GM21619 (cell line): ENCODE data around the gene LRFN2.

Experiments
- ATAC-seq: cut with Tn5 transposase; IDR thresholded peaks from one replicate; pipeline ENCODE4 v1.9.1; 2021; ENCODE audit not compliant: unreplicated experiment

Gene LRFN2

DNA sequence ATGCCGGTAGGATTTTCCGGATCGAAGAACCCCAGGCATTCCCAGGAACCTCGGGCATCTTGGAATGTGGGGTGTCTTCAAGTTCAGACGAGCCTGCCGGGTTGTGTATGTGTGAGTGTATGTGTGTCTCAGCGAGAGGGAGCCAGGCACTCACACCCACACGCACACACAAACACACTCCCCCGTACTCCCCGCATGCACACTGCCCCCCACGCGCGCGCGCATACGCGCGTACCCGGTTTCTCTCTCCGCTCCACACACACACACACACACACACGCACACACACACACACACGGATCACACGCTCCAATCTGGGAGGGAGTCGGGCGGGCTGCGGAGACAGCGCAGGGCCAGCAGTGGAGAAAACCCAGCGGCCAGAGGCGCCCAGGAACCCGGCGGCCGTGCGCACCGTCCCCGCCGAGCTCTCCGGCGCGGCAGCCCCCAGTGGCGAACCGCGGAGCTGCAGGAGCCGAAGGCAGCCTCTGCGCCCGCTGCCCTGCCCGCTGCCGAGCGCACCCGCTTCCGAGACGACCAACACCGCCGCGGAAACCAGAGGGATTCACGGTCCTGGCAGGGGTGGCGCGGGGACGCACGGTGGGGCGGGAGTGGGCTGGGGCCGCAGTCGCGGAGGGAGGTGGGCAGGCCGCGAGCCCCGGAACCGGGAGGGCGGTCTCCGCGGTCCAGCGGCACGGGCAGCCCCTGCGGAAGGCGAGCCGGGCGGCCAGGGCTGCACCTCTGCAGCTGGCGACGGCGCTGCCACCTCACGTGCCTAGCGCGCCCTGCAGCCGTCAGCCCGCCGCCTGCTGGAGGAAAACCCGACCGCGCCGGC lies at the start of gene LRFN2:
LRFN2 (minus strand) TSS at position 125 of the 830 bp plus-strand sequence.
- ATAC-seq = no peak

DNA sequence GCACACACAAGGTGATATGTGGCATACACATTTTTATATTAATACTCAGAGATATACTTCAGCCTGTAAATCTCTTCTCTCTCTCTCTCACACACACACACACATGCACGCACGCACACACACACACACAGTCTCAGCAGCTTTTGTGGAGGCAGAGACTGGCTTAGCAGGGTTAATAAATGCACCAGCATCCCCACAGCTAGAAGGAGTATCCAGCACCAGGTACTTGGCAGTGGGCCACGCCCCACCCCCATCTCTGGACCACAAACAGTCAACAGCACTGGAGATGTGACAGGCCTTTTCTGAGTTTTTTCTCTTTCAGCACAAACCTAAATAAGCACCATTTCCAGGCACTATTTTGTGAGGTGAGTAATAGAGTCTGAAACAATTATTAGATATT lies 47.3 kb upstream of the LRFN2 start:
- no peak for ATAC-seq

GRCh38 chr6:40631744-40632143 lies 44.6 kb upstream of the LRFN2 start:
- ATAC-seq = no peak

DNA sequence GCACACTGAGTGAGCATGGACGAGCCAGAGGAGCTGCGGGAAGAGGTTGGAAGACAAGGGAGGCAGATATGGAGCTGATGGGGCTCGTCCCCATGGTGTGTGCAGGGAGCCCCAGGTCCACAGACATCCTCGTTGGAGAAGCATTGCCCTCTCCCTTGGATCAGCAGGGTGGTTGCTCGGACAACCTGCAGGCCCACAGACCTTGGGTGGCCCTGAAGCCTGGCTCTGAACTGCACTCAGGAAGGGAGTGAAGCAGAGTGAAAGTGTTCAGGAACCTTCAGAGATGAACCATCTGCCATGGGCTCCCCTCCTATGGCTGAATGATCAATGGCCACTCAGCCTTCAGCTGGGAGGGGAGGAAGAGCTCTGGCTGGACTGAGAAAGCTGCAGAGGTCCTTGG lies 43.3 kb upstream of the LRFN2 start:
- no peak for ATAC-seq

DNA sequence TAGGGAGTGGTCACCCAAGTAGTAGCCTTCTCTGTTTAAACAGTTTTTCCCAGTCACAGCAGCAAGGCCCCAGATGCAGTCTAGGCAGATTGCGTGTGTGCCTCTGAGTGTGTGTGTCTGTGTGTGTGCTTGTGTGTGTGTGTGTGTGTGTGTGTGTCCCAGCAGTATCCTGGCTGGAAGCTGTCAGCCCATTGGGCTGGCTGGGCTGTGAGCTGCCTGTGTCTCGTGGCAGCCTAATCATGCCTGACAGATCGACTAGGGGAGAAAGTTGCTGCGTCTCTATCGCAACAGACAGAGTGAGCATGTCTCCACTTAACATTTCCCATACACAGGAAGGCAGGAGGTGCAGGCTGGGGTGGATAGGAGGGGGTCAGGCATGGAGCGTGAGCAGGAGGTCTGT lies 42.9 kb upstream of the LRFN2 start:
- ATAC-seq = no peak

DNA sequence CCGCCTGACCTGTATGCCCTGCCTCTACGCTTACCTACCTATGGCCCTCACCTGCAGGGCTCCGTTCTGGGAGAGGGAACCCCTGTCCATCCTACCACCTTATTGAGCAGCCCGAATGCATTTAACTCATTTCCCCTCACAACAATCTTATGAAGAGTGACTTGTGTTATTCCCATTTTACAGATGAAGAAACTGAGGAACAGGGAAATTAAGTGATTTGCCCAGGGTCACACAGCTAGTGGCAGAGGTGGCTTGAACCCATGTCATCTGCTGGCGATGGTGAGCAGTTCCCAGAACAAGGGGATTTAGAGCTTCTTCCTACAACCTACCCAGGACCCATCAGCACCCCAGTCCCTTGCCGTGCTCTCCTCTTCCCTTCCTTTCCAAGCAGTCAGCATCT lies 42.3 kb upstream of the LRFN2 start:
- no peak for ATAC-seq

GRCh38 chr6:40627316-40627715 lies 40.2 kb upstream of the LRFN2 start:
- ATAC-seq = no peak

- no peak for ATAC-seq
Observed at GRCh38 chr6:40626886-40627285, 39.7 kb upstream of the LRFN2 start.

DNA sequence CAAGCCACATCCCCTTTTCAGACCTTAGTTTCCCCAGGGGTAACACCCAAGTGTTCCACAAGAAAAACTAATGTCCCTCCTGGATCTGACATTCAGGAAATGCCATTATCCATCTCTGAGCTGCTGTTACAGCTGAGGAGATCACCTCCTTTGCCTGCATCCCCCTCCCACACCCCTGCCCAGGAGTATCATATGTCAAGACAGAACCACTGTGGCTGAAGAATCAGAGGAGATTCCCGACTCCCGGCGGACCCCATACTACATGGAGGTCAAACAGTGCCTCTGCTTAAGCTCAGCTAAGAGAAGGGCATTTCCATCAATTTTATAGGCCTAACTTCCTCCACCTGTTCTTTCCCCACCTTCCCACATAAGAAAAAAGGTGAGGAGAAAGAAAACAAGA lies 36.8 kb upstream of the LRFN2 start:
- ATAC-seq = no peak

DNA sequence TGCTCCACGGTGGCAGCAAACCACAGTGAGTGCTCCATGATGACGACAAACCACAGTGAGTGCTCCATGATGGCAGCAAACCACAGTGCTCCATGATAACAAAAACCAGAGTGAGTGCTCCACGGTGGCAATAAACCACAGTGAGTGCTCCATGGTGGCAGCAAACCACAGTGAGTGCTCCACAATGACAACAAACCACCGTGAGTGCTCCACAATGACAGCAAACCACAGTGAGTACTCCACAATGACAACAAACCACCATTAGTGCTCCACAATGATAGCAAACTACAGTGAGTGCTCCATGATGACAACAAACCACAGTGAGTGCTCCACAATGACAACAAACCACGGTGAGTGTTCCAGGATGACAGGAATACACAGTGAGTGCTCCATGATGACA lies 36.0 kb upstream of the LRFN2 start:
- ATAC-seq = no peak

- no peak for ATAC-seq
Observed at GRCh38 chr6:40620574-40621240, 33.5 kb upstream of the LRFN2 start.

- no peak for ATAC-seq
Observed at GRCh38 chr6:40614671-40615070, 27.5 kb upstream of the LRFN2 start.

DNA sequence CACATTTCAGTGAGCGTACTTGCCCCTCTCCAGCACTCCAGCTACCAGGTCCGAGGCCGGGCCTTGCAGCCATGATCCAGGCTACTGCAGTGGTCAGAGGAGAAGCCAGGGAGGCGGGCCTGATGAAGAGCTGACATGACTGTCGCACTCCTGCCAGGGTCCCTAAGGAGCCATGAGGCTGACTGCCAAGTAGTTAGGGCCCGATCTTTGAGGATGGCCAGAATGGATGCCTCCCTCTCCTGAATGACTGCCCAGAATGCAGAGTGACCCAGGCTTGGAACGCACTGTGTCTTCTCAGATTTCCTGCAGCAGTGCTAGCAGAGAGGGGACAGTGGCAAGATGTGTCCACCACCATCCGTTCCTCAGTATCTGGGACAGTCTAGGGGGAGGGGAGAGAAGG lies 24.7 kb upstream of the LRFN2 start:
- no peak for ATAC-seq

DNA sequence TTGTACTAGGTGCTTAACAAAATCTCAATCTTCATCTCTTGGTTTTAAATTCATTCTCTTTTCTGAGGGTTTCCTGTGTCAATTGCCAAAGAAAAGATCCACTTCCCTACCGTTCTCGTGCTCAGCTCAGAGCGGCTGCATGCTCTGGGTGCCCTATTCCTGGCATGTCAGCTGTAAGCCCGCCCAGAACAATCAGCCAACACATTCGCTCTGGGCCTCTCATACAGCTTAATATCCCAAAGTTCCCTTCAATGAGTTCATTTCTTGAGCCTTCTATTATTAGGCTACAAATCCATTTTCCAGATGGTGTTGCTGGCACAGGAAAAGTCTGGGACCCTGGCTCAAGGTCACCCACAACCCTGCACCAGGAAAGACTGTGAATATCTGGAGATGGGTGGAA lies 24.3 kb upstream of the LRFN2 start:
- ATAC-seq = no peak

GRCh38 chr6:40610229-40610628 lies 23.1 kb upstream of the LRFN2 start:
- ATAC-seq = no peak

DNA sequence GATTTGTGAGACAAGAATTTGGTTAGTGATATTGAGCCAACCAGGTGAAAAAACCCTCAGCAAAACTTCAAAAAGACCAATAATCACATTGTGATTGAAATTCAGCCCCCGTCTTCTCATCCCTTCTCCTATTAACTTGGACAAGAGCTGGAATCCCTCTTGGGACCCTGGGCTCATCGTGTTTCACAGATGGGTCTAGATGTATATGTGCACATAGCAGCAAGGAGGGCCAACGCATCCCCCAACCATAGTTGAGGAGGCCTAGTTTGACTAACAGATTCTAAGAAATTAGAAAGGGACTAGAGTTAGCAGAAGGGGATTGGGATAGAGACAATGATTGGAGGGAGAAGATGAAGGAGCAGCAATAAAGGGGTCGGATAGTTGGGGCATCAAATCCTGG lies 19.8 kb upstream of the LRFN2 start:
- ATAC-seq = no peak

DNA sequence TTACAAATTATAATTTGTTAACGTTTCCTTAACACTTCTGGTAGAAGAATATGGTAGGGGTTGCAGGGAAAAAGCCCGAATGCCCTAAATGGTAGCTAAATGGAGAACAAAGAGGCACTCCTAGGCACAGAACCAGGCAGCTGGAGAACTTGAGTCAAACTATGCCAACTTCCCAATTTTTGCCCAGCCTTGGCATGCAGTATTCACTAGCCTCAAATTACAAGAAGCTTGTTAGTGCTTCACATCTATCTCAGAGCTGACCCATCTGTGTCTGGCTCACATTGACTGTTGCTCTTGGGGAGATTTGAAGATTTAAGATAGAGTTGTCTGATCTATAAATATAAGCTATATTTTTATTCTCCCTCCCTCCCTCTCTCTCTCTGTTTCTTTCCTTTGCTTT lies 19.4 kb upstream of the LRFN2 start:
- ATAC-seq = no peak

DNA sequence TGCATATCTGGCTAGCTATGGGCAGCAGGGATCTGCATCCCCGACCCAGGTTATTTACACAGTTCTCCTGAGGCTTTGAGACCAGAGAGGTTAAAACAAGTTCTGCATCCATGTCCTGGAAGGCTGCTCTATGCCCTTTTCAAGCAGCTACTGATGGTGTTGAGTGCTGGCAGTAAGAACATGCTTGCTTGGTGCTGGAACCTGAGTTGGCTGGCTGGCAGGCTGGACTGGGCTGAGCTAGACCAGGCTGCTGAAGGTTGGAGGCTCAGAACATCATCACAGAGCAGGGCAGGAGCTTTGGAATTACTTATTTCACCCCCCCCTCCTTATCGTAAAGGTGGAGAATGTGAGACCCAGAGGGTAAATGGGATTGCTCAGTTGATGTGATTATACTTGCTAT lies 16.9 kb upstream of the LRFN2 start:
- no peak for ATAC-seq

DNA sequence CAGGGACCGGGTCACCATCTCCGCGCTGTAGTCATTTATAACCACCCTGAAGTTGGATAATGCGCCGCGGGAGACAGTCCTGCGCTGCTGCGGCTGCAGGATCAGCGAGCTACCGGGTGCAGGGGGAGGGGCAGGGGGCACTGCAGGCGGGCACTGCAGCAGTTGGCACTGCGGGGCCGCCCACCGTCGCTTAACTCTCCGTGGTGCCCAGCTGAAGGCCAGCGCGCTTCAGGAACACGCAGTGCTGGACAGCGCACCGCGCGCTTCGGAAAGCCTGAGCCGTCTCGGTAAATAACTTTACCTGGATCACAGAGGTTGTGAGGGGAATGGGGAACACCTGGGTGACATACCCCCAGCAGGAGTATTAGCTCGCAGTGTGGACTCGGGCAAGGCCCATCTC lies 12.4 kb upstream of the LRFN2 start:
- no peak for ATAC-seq

DNA sequence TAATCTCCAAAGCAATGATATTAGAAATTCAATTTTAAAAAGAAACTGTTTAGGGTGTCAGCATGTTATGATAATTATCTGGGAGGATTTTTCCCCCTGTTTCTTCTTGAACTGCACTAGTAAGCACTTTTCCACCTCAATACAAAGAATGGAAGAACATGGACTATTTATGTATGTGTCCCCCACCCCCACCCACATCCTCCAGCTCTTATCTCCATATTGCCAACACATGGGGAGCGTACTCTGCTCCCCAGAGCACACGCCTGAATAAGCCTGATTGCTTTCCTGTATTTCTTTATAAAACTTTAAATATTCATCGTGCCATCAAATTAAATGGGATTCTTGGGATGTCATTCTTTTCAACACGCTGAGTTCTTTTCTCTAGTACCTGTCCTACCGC lies 11.4 kb upstream of the LRFN2 start:
- no peak for ATAC-seq

DNA sequence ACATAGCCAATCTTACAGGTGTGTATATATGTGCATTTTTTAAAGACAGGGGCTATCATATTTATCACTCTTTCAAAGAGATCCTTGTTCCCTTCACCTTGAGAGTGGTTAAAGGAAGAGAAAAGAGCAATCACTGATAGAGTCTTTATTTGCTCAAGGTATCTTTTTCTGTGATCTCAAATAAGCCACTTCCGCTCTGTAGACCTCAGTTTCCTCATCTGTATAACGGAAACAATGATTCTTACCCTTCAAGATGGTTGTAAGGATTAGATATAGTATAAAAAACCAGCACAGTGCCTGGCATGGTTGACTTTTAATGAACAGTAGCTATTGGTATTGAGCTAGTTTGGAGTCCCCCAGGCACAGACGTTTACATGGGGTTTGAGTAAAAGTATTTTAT lies 10.1 kb upstream of the LRFN2 start:
- ATAC-seq = no peak

GRCh38 chr6:40588480-40588879 lies 1.3 kb upstream of the LRFN2 start:
- ATAC-seq = no peak

DNA sequence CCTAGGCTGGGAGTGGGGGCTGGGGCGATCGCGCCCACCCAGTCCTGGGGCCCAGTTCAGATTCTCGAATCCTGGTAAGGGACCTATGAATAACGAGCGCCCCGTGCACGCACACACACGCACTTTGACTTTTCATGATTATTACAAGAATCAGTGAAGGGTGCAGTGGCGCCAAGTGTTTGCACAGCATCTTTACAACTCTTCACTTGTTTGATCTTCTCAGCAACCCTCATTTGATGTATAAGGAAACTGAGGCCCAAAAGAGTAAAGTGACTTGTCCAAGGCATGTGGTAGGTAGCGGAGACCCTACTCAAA lies 863 bp upstream of the LRFN2 start:
- ATAC-seq = no peak
